HCT116 (cell line): Measurements from ENCODE around the gene GABBR2. TPM values are rescaled to one million over a fixed set of nuclear protein-coding genes. Genes with fewer than 3 reads are reported as not detected.

Experiments used
- ATAC-seq: fragments of 200-7000 bp; cut with Tn5 transposase; 2 replicates; pipeline ENCODE4 v1.9.1; 2020; ENCODE audit warnings: mild to moderate bottlenecking, moderate library complexity
- BruUV-seq: library from RNA; stranded (reverse); fragments of 400-500 nt; replicated peaks from 2 replicates; lab custom pipeline; 2021; lab: Mats Ljungman, UMichigan
- CTCF ChIA-PET: fragments of 300-600 bp; sonication (Branson Sonifier 250); formaldehyde crosslinking; loops from one replicate; lab custom pipeline; 2021; ENCODE audit warnings: antibody characterized with exemption; lab: Charles Lee
- POLR2A ChIA-PET: fragments of 300-600, 350-600 bp; sonication (Branson Sonifier 250); formaldehyde crosslinking; loops from one replicate; lab custom pipeline; 2021; ENCODE audit warnings: antibody characterized with exemption; lab: Charles Lee
- RAD21 ChIA-PET, 2 experiments: fragments of 300-600 bp; sonication (Branson Sonifier 250); formaldehyde crosslinking; loops; one replicate each; lab custom pipeline; 2023; ENCODE audit warnings: low total read pairs in 2 of 2; ENCODE audit not compliant: uncharacterized antibody in 2 of 2, unreplicated experiment in 2 of 2, low non-redundant PET in 1 of 2; lab: Charles Lee
- DNase-seq: peaks from one replicate; pipeline ENCODE4 v3.0.0-alpha.2; 2010; ENCODE audit warnings: low read depth, low spot score
- H2AFZ ChIP-seq: fragments of 200-600 bp; shearing (Covaris generic), sonication (generic); 2 replicates; pipeline ENCODE4 v1.6.1; 2017; ENCODE audit warnings: low read depth, mixed run types, mixed read lengths, antibody characterized with exemption, low read length; ENCODE audit not compliant: poor library complexity, severe bottlenecking
- H3K27ac ChIP-seq: 2 replicates; pipeline ENCODE4 v1.5.1; 2012; ENCODE audit warnings: low read depth, low read length
- H3K27me3 ChIP-seq: fragments of 200-600 bp; sonication (generic); 2 replicates; pipeline ENCODE4 v1.6.1; 2016; ENCODE audit warnings: mixed run types, low read length, mixed read lengths; ENCODE audit not compliant: insufficient read depth
- H3K36me3 ChIP-seq, 2 experiments: fragments of 200-500 bp in 1 of 2; fragments of 200-600 bp in 1 of 2; sonication (Bioruptor generic) in 1 of 2; sonication (generic) in 1 of 2; 2 replicates each; pipeline versions ENCODE4 v1.5.1 to v1.6.1; 2014 to 2016; ENCODE audit warnings: low read length in 2 of 2, inconsistent platforms in 1 of 2, mixed read lengths in 1 of 2, mixed run types in 1 of 2; ENCODE audit not compliant: insufficient read depth in 2 of 2, control insufficient read depth in 1 of 2
- H3K4me1 ChIP-seq, 2 experiments: fragments of 200-600 bp in 1 of 2; sonication (generic) in 1 of 2; 2 replicates each; pipeline versions ENCODE4 v1.5.1 to v1.6.1; 2012 to 2017; ENCODE audit warnings: low read length in 2 of 2, inconsistent platforms in 1 of 2, mild to moderate bottlenecking in 1 of 2, mixed read lengths in 1 of 2, mixed run types in 1 of 2, moderate library complexity in 1 of 2; ENCODE audit not compliant: insufficient read depth in 2 of 2, control insufficient read depth in 1 of 2
- H3K4me2 ChIP-seq: fragments of 200-600 bp; sonication (generic); 2 replicates; pipeline ENCODE4 v1.6.1; 2017; ENCODE audit warnings: mixed run types, low read length, mixed read lengths
- H3K4me3 ChIP-seq, 2 experiments: fragments of 200-600 bp in 1 of 2; sonication (generic) in 1 of 2; replicated peaks in 1 of 2; 2 replicates each; pipeline ENCODE4 v1.5.1; 2011 to 2016; ENCODE audit warnings: low read length in 2 of 2, control low read depth in 1 of 2, low read depth in 1 of 2, mild to moderate bottlenecking in 1 of 2, mixed read lengths in 1 of 2, mixed run types in 1 of 2
- H3K79me2 ChIP-seq: fragments of 200-600 bp; sonication (generic); 2 replicates; pipeline ENCODE4 v1.6.1; 2017; ENCODE audit warnings: mild to moderate bottlenecking, mixed run types, low read length, moderate library complexity, mixed read lengths; ENCODE audit not compliant: insufficient read depth
- H3K9ac ChIP-seq: fragments of 200-600 bp; sonication (generic); 2 replicates; pipeline ENCODE4 v1.6.1; 2016; ENCODE audit warnings: low read length, mixed read lengths
- H3K9me2 ChIP-seq: fragments of 200-600 bp; sonication (generic), shearing (Covaris generic); 2 replicates; pipeline ENCODE4 v1.6.1; 2017; ENCODE audit warnings: mixed run types, mild to moderate bottlenecking, moderate library complexity; ENCODE audit not compliant: insufficient read depth
- H3K9me3 ChIP-seq, 2 experiments: fragments of 200-500 bp in 1 of 2; fragments of 200-600 bp in 1 of 2; sonication (Bioruptor generic) in 1 of 2; sonication (generic) in 1 of 2; 2 replicates each; pipeline ENCODE4 v1.6.1; 2014 to 2017; ENCODE audit warnings: low read length in 2 of 2, mixed read lengths in 2 of 2, inconsistent platforms in 1 of 2, low read depth in 1 of 2, mild to moderate bottlenecking in 1 of 2, mixed run types in 1 of 2, moderate library complexity in 1 of 2; ENCODE audit not compliant: control insufficient read depth in 1 of 2, insufficient read depth in 1 of 2
- H4K20me1 ChIP-seq: fragments of 200-600 bp; sonication (generic), shearing (Covaris generic); 2 replicates; pipeline ENCODE4 v1.6.1; 2017; ENCODE audit warnings: mixed run types, mild to moderate bottlenecking, moderate library complexity; ENCODE audit not compliant: insufficient read depth
- CTCF ChIP-seq, 3 experiments: fragments of 200-600 bp in 1 of 3; sonication (generic) in 1 of 3; IDR thresholded peaks in 2 of 3; conservative IDR thresholded peaks in 1 of 3; 2 replicates each; pipeline ENCODE4 v1.5.1; 2012 to 2017; ENCODE audit warnings: low read depth in 2 of 3, low read length in 2 of 3, antibody characterized with exemption in 1 of 3, borderline replicate concordance in 1 of 3, control low read depth in 1 of 3, mild to moderate bottlenecking in 1 of 3, mixed read lengths in 1 of 3, mixed run types in 1 of 3, moderate library complexity in 1 of 3; ENCODE audit not compliant: insufficient read depth in 1 of 3
- ELF1 ChIP-seq: IDR thresholded peaks from 2 replicates; pipeline ENCODE4 v1.6.1; 2012; ENCODE audit warnings: low read depth, borderline replicate concordance
- EZH2 ChIP-seq: fragments of 200-600 bp; sonication (generic); IDR thresholded peaks from 2 replicates; pipeline ENCODE4 v1.6.1; 2017; ENCODE audit warnings: antibody characterized with exemption, mixed run types
- JUND ChIP-seq: IDR thresholded peaks from 2 replicates; pipeline ENCODE4 v1.6.1; 2012
- MAX ChIP-seq: IDR thresholded peaks from 2 replicates; pipeline ENCODE4 v1.6.1; 2012
- REST ChIP-seq: IDR thresholded peaks from 2 replicates; pipeline ENCODE4 v1.6.1; 2012; ENCODE audit warnings: low read depth
- SP1 ChIP-seq: IDR thresholded peaks from 2 replicates; pipeline ENCODE4 v1.6.1; 2012; ENCODE audit warnings: low read depth
- ZBTB33 ChIP-seq: IDR thresholded peaks from 2 replicates; pipeline ENCODE4 v1.6.1; 2011; ENCODE audit warnings: mild to moderate bottlenecking, low read length, moderate library complexity; ENCODE audit not compliant: insufficient replicate concordance; ENCODE audit errors: extremely low read depth
- intact Hi-C: fragments of 100-400 bp; cut with micrococcal nuclease; formaldehyde crosslinking; loops from 2 replicates; pipeline ENCODE4 v1.10.0; 2022
- total RNA-seq: library from RNA; stranded (reverse); gene quantifications from one replicate; pipeline ENCODE4 v1.2.1, GENCODE V29; 2021; ENCODE audit not compliant: unreplicated experiment

GABBR2 gene
- total RNA-seq, 1 experiment from 2014 or later: 0.15 TPM

GRCh38 chr9:98333703-98334582 is 374.8 kb downstream of the GABBR2 start (continued):
- TF ChIP-seq ZBTB33: no peak
- peak; percentile 37; the same call in 1 of the 2 replicates for TF ChIP-seq MAX
- TF ChIP-seq CTCF (IDR thresholded peaks at IDR 0.05 in 2 of 3, conservative IDR thresholded peaks at IDR 0.05 in 1 of 3; ENCODE audit: borderline replicate concordance in 1 of 3, insufficient read depth in 1 of 3, low read depth in 2 of 3, low read length in 2 of 3): no peak
- TF ChIP-seq, all 23 proteins: peak for 8

- peaks cover 12 to 18% of the 10 kb centered on the region in 2 experiments; a peak in 3 of 4 replicates for H3K4me1 ChIP-seq
- intact Hi-C loops: no loop called here
- H3K4me3 ChIP-seq: no peak overlapping the region
- H3K27me3 ChIP-seq: peaks cover 4% of the 10 kb centered on the region; the same call in 1 of the 2 replicates
- no peaks in the 10 kb centered on the region for H4K20me1 ChIP-seq
- ChIA-PET RAD21 (no interaction called here), CTCF (no interaction called here), POLR2A (no interaction called here)
- no peaks in the 10 kb centered on the region for H3K9me2 ChIP-seq
- DNase-seq (no peak), ATAC-seq (no peak)
- H3K9me3 ChIP-seq: no peaks in the 10 kb centered on the region
- no peaks in the 10 kb centered on the region for H3K36me3 ChIP-seq
- H3K4me2 ChIP-seq: no peak overlapping the region
- H3K27ac ChIP-seq: no peak overlapping the region
- no TSS peak for BruUV-seq
- H3K79me2 ChIP-seq: no peaks in the 10 kb centered on the region
- no peak overlapping the region for H3K9ac ChIP-seq
- H2AFZ ChIP-seq: no peak overlapping the region
- TF ChIP-seq REST: no peak
- TF ChIP-seq SP1: no peak
- TF ChIP-seq ELF1: no peak
- TF ChIP-seq JUND: no peak
- no peak for TF ChIP-seq EZH2
- TF ChIP-seq ZBTB33: no peak
Observed at GRCh38 chr9:98332405-98332831, 376.3 kb downstream of the GABBR2 start.
